SU-DHL-6 (cell line): ENCODE results near the gene DOCK3.

Source experiments
- H2AFZ ChIP-seq: fragments of 200-600 bp; sonication (generic); 2 replicates; pipeline ENCODE4 v1.6.1; 2014; ENCODE audit warnings: low read depth, mild to moderate bottlenecking, moderate library complexity, mixed read lengths, antibody characterized with exemption, low read length; ENCODE audit not compliant: severe bottlenecking
- H3F3A ChIP-seq: fragments of 200-600 bp; shearing (Covaris generic); 2 replicates; pipeline ENCODE4 v1.6.0; 2016; ENCODE audit warnings: antibody characterized with exemption, mild to moderate bottlenecking; ENCODE audit not compliant: insufficient read depth
- H3K27ac ChIP-seq: fragments of 200-600 bp; sonication (generic); 2 replicates; pipeline ENCODE4 v1.5.1; 2016; ENCODE audit warnings: low read depth, mild to moderate bottlenecking, low read length, moderate library complexity, mixed read lengths
- H3K27me3 ChIP-seq: fragments of 200-600 bp; sonication (generic), shearing (Covaris generic); 2 replicates; pipeline ENCODE4 v1.6.0; 2014; ENCODE audit warnings: mild to moderate bottlenecking, low read length
- H3K36me3 ChIP-seq: fragments of 200-600 bp; sonication (generic); 2 replicates; pipeline ENCODE4 v1.6.1; 2014; ENCODE audit warnings: mild to moderate bottlenecking, low read length, mixed read lengths
- H3K4me2 ChIP-seq: fragments of 300-600, 200-600 bp; shearing (Covaris generic), sonication (generic); 2 replicates; pipeline ENCODE4 v1.6.0; 2014; ENCODE audit warnings: low read length, low read depth, mild to moderate bottlenecking; ENCODE audit not compliant: poor library complexity, severe bottlenecking
- H3K4me3 ChIP-seq: fragments of 200-600 bp; sonication (generic); 2 replicates; pipeline ENCODE4 v1.5.1; 2014; ENCODE audit warnings: antibody characterized with exemption, low read length, mild to moderate bottlenecking, mixed read lengths; ENCODE audit not compliant: insufficient read depth, poor library complexity, severe bottlenecking
- H3K79me2 ChIP-seq: fragments of 200-600 bp; sonication (generic); 2 replicates; pipeline ENCODE4 v1.6.1; 2014; ENCODE audit warnings: mild to moderate bottlenecking, low read length, moderate library complexity; ENCODE audit not compliant: insufficient read depth
- H3K9ac ChIP-seq: fragments of 200-600 bp; sonication (generic); 2 replicates; pipeline ENCODE4 v1.7.0; 2014; ENCODE audit warnings: mild to moderate bottlenecking, low read length
- H3K9me2 ChIP-seq: fragments of 200-600 bp; sonication (generic); replicated peaks from 2 replicates; pipeline ENCODE4 v1.6.1; 2014; ENCODE audit warnings: low read length; ENCODE audit not compliant: insufficient read depth
- H3K9me3 ChIP-seq: fragments of 200-600 bp; sonication (generic); 2 replicates; pipeline ENCODE4 v1.6.1; 2014; ENCODE audit warnings: low read length, mixed read lengths; ENCODE audit not compliant: insufficient read depth
- H4K20me1 ChIP-seq: fragments of 200-600 bp; sonication (generic); 2 replicates; pipeline ENCODE4 v1.6.1; 2014; ENCODE audit warnings: low read depth, mild to moderate bottlenecking, antibody characterized with exemption, low read length, moderate library complexity, mixed read lengths
- EZH2phosphoT487 ChIP-seq: fragments of 200-600 bp; sonication (generic), shearing (Covaris generic); conservative IDR thresholded peaks from 2 replicates; pipeline ENCODE4 v1.6.1; 2018; ENCODE audit warnings: mild to moderate bottlenecking, antibody characterized with exemption, low read length, moderate library complexity, mixed read lengths
- TF ChIP-seq, protein P1 (sequence below): fragments of 200-600 bp; sonication (generic); IDR thresholded peaks from one replicate; pipeline ENCODE4 v1.5.1; 2017; ENCODE audit warnings: antibody characterized with exemption, mild to moderate bottlenecking, low read length, moderate library complexity; ENCODE audit not compliant: insufficient read depth, poor library complexity, severe bottlenecking

DOCK3 gene

GRCh38 chr3:51276046-51276445 lies 601.3 kb downstream of the DOCK3 start:
- no peak overlapping the region for H2AFZ ChIP-seq
- no peak overlapping the region for H3K9ac ChIP-seq
- H3K4me3 ChIP-seq = no peak overlapping the region
- H3K27ac ChIP-seq = no peak overlapping the region
- H3K79me2 ChIP-seq = no peaks in the 10 kb centered on the region
- H3K4me2 ChIP-seq = no peak overlapping the region
- TF ChIP-seq EZH2phosphoT487 = no peak
- TF ChIP-seq, protein P1, sequence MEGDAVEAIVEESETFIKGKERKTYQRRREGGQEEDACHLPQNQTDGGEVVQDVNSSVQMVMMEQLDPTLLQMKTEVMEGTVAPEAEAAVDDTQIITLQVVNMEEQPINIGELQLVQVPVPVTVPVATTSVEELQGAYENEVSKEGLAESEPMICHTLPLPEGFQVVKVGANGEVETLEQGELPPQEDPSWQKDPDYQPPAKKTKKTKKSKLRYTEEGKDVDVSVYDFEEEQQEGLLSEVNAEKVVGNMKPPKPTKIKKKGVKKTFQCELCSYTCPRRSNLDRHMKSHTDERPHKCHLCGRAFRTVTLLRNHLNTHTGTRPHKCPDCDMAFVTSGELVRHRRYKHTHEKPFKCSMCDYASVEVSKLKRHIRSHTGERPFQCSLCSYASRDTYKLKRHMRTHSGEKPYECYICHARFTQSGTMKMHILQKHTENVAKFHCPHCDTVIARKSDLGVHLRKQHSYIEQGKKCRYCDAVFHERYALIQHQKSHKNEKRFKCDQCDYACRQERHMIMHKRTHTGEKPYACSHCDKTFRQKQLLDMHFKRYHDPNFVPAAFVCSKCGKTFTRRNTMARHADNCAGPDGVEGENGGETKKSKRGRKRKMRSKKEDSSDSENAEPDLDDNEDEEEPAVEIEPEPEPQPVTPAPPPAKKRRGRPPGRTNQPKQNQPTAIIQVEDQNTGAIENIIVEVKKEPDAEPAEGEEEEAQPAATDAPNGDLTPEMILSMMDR = no peak
- no peaks in the 10 kb centered on the region for H3K36me3 ChIP-seq
- no peaks in the 10 kb centered on the region for H3K9me3 ChIP-seq
- H3K9me2 ChIP-seq = no peaks in the 10 kb centered on the region
- H3F3A ChIP-seq = no peaks in the 10 kb centered on the region
- H3K27me3 ChIP-seq = peaks cover 2% of the 10 kb centered on the region; the same call in 1 of the 2 replicates
- H4K20me1 ChIP-seq = no peaks in the 10 kb centered on the region

GRCh38 chr3:51279448-51279847 lies 604.7 kb downstream of the DOCK3 start:
- H3K27me3 ChIP-seq = peaks cover 2% of the 10 kb centered on the region; the same call in 1 of the 2 replicates
- no peak overlapping the region for H3K27ac ChIP-seq
- no peak overlapping the region for H2AFZ ChIP-seq
- no peak overlapping the region for H3K9ac ChIP-seq
- no peaks in the 10 kb centered on the region for H3K9me2 ChIP-seq
- no peaks in the 10 kb centered on the region for H3K9me3 ChIP-seq
- no peak overlapping the region for H3K4me2 ChIP-seq
- no peaks in the 10 kb centered on the region for H4K20me1 ChIP-seq
- no peaks in the 10 kb centered on the region for H3F3A ChIP-seq
- H3K4me3 ChIP-seq = no peak overlapping the region
- TF ChIP-seq, protein P1 = no peak
- TF ChIP-seq EZH2phosphoT487 = no peak
- no peaks in the 10 kb centered on the region for H3K79me2 ChIP-seq
- no peaks in the 10 kb centered on the region for H3K36me3 ChIP-seq

GRCh38 chr3:51280176-51280575 lies 605.4 kb downstream of the DOCK3 start:
- no peak overlapping the region for H3K4me2 ChIP-seq
- H3K27ac ChIP-seq = no peak overlapping the region
- no peak for TF ChIP-seq EZH2phosphoT487
- TF ChIP-seq, protein P1 = no peak
- no peaks in the 10 kb centered on the region for H3F3A ChIP-seq
- H3K9ac ChIP-seq = no peak overlapping the region
- no peaks in the 10 kb centered on the region for H3K36me3 ChIP-seq
- H3K79me2 ChIP-seq = no peaks in the 10 kb centered on the region
- H2AFZ ChIP-seq = no peak overlapping the region
- no peaks in the 10 kb centered on the region for H3K9me3 ChIP-seq
- peaks cover 2% of the 10 kb centered on the region; the same call in 1 of the 2 replicates for H3K27me3 ChIP-seq
- no peaks in the 10 kb centered on the region for H3K9me2 ChIP-seq
- H3K4me3 ChIP-seq = no peak overlapping the region
- no peaks in the 10 kb centered on the region for H4K20me1 ChIP-seq

- Histone ChIP-seq H3K9ac (no peak overlapping the region), H3K4me3 (no peak overlapping the region), H3K27me3 (peaks cover 2% of the 10 kb centered on the region; the same call in 1 of the 2 replicates)
These were observed 608.2 kb downstream of the DOCK3 start for GRCh38 chr3:51282931-51283330.

More at GRCh38 chr3:51282931-51283330, 608.2 kb downstream of the DOCK3 start:
- no peaks in the 10 kb centered on the region for H3F3A ChIP-seq
- H4K20me1 ChIP-seq = no peaks in the 10 kb centered on the region
- H3K9me2 ChIP-seq = no peaks in the 10 kb centered on the region
- no peak overlapping the region for H2AFZ ChIP-seq
- no peak overlapping the region for H3K27ac ChIP-seq
- H3K79me2 ChIP-seq = no peaks in the 10 kb centered on the region
- H3K36me3 ChIP-seq = no peaks in the 10 kb centered on the region
- H3K4me2 ChIP-seq = no peak overlapping the region
- H3K9me3 ChIP-seq = no peaks in the 10 kb centered on the region
- TF ChIP-seq, protein P1 = no peak
- no peak for TF ChIP-seq EZH2phosphoT487
